IPS DF 19.7 (cell line): Measurements from ENCODE around the gene RPS4Y1.
"Not testable (repeated sequence)": the region's sequence is repeated elsewhere in the genome, so short reads cannot be mapped to it uniquely, and the experiment has no call there.

Experiments
- DNase-seq: peaks from one replicate; pipeline ENCODE4 v3.0.0-alpha.2; 2013; ENCODE audit warnings: low read depth, low spot score

RPS4Y1 gene

DNA sequence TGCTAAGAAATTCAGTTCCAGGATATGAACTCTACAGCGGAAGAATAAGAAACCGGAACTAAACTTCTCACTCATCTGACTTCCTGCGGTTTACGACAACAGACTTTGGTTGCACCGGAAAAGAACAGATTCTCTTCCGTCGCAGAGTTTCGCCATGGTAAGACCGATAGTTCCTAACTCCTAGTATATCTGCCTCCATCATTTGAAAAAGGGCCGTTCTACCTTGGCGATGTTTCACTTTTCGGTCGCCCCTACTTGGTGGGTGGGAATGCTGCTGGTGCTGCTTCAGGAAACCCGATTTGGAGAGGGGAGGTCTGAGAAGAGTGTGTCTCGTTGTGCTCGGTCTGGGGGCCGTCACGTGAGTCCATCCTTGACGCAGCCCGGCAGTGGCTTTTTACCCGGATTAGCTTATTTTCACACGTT lies at the start of gene RPS4Y1:
TSS of gene RPS4Y1 (plus strand) at position 132 of the 423 bp plus-strand sequence. CDS start at position 155, 23 bp downstream.
- DNase-seq: no peak

DNA sequence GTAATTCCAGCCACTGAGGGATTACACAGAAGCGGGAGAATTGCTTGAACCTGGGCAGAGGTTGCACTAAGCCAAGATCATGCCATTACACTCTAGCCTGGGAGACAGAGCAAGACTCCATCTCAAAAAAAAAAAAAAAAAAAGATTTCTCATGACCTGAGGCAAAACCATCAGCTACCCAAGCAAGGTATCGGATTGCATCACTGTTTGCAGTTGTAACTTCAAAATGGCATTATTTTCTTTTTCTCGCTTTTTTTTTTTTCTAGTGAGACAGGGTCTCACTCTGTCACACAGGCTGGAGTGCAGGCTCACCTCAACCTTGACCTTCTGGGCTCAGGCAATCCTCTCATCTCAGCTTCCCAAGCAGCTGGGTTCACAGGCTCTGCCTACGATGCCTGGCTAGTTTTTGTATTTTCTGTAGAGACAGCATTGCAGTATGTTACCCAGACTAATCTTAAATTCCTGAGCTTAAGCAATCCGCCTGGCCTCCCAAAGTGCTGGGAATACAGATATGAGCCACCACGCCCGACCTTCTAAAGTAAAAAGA lies 44.4 kb upstream of the RPS4Y1 start:
- no peak for DNase-seq

DNA sequence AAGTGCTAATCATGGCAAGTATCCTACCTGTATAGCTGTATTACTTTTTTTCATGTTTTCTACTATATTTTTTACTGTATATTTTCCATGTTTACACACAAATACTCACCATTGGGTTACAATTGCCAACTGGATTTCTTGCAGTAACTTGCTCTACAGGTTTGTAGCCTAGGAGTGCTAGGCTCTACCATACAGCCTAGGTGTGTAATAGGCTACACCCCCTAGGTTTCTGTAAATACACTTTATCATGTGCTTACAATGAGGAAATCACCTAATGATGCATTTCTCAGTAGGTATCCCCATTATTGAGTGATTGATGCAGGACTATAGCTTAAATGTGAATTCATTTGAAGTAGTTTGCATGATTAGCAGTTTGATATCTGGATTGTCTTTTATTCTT lies 43.4 kb upstream of the RPS4Y1 start:
- DNase-seq: no peak

DNA sequence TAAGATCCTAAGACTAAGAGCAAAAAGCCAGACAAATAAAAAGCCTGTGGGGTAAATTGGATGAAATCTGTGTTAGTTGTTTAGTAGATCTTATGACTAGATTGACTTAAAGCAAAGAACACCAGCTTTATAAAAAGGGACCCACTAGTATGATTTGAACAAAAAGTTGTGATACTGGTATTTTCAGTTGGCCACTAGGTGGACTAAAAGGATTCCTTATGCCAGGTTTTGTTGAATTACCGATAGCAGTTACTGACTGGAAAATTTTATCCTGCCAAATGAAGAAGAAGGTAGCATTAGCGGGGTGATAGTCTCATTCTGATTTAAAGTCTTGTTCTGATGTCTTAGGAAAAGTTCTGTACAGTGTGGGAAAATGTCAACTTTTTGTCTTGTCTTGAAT lies 41.2 kb upstream of the RPS4Y1 start:
- no peak for DNase-seq

DNA sequence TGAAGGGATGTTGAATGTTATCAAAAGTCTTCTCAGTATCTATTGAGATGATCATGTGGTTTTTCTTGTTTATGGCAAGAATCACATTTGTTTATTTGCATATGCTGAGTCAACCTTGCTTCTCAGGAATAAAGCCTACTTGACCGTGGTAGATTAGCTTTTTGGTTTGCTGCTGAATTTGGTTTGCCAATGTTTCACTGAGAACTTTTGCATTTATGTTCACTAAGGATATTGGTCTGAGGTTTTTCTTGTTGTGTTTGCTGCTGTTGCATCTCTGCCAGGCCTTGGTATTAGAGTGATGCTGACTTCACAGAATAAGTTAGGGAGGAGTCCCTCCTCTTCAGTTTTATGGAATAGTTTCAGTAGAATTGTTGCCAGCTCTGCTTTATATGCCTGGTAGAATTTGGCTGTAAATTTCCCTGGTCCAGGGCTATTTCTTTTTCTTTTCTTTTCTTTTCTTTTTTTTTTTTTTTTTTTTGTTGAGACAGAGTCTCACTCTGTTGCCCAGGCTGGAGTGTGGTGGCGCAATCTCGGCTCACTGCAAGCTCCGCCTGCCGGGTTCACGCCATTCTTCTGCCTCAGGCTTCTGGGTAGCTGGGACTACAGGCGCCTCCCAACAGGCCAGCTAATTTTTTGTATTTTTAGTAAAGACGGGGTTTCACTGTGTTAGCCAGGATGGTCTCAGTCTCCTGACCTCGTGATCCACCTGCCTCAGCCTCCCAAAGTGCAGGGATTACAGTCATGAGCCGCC lies 24.1 kb upstream of the RPS4Y1 start:
- DNase-seq: not testable (repeated sequence)

DNA sequence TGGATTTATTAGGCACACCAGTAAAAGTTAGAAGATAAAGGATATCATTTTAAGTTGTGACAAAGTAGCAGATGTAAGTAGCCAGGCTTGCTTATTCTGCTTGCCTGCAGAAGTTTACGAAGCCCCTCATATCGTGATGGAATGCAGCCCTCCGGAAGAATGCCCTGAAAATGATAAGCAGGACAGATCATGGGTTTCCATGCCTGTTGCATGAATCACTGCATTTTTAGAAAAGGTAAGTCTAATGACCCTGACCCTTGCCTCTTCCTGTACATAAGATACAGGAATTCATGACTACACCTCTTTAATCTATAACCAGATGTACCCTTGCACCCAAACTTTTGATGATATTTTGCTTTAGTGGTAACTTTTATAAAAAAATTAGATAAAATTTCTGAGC lies 16.9 kb upstream of the RPS4Y1 start:
- no peak for DNase-seq

DNA sequence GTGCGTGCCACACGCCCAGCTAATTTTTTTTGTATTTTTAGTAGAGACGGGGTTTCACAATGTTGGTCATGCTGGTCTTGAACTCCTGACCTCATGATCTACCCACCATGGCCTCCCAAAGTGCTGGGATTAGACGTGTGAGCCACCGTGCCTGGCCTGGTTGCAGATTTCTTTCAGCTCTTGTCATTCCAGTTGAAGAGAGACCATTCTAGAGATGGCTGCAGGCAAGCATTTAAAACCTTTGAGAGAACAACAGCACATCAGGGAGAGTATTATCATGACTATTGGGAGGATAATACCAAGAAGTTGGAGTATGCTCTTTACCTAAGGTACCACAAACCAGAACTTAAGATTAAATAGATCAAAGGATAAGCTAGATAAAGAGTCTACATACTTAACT lies 12.9 kb upstream of the RPS4Y1 start:
- no peak for DNase-seq

DNA sequence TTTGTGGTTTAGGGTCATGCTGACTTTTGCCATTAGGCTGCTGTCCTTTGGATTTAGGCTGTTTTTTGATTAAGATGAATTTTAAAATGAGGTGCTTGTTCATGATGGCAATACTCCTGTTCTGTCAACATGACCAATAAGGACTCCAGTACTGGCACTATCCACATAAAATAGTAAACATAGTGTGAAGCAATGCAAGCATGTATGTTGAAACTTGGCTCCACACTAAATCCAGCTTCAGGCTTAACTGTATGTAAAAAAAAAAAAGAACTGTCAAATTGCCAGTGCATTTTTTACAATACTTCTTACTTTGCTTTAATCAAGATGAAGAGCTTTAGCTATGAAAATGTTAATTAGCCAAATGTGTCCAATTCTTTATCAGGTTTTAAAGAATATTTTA lies 6.2 kb upstream of the RPS4Y1 start:
- DNase-seq: no peak

DNA sequence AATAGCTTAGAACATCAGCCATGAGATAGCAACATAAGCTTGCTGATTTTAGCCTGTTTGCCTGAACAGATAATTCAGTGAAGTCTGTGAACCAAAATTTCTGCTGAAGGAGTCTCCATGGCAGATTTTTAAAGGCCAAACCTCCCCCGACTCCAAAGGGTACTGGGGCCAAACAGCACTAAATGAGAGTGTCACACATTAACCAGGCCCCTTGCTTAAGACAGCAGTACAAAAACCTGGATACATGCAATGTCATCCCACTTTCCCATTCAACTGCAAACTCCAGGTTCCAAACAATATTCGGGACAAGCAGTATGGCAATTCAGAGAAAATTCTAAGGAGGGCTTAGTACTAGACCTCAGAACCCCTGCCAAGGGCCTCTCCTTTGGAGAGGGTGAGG lies 4.3 kb upstream of the RPS4Y1 start:
- DNase-seq: no peak

DNA sequence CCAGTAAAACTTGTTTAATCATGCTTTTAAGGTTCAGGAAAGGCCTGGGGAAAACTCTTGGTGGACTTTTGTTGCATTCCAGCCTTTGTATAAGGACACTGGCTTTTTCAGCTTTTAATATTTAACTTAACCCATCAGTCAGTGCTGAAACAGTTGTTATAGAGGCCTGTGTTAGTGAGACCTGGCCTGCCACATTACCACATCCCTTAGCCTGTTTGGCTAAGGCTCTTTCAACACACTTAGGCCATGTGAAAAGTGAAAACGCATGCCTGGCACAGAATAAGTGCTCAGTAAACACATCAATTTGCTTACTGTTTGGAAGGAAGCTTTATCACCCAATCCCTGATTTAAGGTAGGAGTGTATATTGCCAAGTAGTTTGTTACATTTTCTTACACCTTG lies 3.5 kb upstream of the RPS4Y1 start:
- no peak for DNase-seq

DNA sequence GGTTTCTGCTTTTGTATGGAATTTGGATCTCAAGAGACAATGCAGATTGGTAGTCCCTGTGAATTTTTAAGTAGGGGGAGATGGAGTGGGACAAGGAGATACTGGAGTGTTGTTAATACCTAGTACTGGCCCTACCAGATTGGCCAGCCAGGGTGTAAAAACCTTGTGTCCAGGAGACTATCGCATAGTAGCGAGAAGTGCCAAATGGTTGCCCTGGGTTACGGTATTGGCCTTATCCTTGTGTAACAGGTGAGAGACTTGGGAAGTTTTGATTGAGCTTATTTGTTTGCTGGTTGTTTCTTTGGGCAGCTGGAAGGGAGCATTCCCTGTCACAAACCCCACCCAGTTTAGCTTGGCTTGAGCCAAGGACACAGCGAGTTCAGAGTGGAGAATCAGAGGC lies 5.4 kb downstream of the RPS4Y1 start:
- no peak for DNase-seq

DNA sequence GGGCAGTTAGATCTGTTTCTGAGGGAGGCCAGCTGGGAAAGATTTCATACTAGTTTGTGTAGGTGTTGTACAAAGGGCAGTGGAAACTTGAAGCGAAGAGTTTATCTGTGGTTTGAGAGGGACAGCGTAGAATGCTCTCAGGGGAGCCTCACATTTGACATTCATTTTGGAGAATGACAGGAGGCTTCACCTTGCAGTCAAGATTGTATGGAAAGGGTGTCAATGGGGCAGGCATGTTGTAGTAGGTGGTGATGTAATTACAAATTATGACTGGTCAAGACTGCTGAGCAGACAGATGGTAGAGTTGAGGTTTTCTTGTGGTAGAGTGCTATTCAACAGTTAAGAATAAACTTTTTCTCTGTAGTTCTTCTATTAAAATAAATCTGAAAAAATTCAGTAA lies 7.0 kb downstream of the RPS4Y1 start:
- DNase-seq: no peak

DNA sequence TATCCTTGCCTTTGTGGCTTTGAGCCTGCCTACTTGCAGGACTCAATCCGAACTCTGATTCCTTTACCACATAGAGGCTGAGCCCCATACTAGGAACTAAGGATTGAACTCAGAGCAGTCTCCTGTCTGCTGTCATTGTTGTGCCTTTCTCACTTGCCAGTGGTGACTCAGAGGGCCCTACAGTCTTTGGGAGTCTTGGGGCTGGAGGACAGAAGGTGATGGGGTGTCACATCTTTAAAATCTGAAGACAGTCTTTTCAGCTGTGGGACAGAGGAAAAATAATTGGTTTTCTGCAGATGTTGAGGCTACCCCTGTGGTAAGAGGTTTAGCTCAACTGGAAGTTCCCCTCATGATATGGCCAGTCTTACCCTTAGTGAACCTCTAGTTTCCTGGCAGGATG lies 8.0 kb downstream of the RPS4Y1 start:
- no peak for DNase-seq

DNA sequence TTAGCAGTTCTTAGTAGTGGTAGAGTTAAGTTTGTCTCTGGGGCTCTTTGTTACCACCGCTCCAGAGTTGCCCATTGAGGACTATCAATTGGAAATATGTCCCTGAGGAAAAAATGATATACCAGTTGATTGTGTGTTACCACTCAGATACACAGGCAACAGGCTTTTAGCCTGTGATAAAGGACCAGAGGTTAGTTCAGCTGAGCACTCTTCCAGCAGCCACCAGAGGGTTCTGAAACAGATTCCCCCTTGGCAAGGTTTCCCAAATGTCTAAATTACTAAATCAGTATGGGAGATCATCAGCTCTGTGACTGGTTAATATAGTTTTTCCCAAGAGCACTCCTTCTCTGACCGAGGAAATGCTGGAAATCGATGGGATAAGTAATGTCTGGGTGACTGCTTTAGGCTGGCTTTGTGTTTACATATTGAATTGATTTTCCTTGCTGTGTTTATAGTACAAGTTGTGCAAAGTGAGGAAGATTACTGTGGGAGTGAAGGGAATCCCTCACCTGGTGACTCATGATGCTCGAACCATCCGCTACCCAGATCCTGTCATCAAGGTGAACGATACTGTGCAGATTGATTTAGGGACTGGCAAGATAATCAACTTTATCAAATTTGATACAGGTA lies 12.9 kb downstream of the RPS4Y1 start:
- no peak for DNase-seq

DNA sequence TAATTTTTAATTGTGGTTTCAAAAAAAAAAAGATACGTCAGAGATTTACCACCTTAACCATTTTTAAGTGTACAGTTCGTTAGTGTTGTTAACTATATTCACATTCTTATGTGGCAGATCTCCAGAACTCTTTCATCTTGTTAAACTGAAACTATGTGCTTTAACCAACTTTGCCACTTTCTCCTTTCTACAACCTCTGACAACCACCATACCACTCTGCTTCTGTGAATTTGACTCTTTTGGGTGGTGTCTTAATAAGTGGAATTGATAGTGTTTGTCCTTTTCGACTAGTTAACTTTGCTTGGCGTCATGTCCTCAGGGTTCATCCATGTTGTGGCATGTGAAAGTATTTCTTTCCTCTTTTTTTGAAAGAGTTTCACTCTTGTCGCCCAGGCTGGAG lies 15.7 kb downstream of the RPS4Y1 start:
- no peak for DNase-seq

DNA sequence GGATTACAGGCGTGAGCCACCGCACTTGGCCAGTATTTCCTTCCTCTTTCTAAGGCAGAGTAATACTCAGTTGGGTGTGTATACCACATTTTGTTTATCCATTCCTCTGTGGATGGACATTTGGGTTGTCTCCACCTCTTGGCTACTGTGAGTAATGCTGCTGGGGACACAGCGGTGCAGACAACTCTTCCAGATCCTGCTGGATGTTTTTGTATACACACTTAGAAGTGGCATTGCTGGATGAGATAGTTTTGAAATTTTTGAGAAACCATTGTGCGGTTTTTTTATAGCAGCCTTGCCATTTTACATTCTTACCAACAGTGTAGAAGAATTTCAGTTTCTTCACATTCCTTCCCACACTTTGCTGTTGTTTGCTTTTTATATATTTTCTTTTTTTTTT lies 16.3 kb downstream of the RPS4Y1 start:
- DNase-seq: no peak

DNA sequence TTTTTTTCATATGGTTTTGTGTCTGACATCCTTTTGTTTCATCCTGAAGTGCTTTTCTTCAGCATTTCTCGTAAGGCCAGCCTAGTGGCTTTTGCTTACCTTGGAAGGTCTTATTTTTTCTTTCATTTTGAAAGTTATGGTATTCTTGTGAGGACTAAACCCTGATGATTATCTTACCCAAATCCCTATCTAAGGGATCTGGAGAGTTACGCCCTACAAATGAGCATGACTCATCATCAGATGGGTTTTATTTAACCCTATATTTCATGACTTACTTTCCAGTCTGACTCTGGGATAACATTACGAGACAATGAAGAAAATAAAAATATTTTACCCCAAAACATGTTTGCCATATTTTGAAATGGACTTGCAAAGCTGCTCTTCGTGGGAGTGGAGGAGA lies 18.4 kb downstream of the RPS4Y1 start:
- no peak for DNase-seq

DNA sequence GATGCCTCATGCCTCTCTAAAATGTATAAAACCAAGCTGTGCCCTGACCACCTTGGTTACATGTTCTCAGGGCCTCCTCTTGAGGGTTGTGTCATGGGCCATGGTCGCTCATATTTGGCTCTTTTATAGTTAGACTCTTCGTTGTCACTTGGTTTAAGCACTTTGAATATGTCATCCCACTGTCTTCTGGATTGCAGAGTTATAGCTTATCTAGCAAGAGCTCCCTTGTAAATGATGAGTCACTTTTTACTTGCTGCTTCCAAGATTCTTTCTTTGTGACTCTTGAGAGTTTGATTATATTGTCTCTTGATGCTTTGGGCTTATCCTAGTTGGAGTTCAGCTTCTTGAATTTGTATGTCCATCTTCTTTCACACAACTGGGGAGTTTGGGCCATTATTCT lies 19.1 kb downstream of the RPS4Y1 start:
- no peak for DNase-seq

DNA sequence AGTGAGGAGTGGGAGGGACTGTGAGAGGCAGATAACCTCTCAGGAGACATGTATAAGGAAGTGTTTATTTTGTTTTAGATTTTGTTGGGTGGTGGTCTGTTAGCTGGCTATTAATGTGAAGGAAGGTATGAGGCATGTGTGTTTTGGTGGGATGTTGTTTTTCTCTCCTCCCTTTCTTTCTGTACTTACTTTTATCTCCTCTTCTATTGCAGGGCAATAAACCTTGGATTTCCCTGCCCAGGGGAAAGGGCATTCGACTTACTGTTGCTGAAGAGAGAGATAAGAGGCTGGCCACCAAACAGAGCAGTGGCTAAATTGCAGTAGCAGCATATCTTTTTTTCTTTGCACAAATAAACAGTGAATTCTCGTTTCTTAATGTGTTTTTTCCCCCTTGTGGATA lies 25.2 kb downstream of the RPS4Y1 start:
- DNase-seq: no peak

DNA sequence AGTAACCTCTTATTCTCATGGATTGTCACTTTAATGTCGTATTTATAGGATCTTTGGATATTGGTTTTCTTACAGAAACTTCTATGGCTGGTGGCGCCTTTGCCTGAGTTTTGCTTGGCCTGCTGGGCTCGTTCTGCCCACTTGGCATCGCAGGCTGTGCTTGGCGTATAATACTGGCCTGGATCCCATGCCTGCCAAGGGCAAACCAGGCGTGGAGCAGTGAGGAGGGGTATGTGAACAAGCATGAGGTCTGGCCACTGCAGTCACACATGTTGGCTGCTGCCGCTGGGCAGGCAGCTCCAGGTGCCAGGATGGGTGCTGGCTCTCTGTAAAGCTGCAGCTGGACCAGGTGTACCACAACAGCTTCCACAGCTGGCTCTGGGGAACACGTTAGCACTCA lies 26.1 kb downstream of the RPS4Y1 start:
- DNase-seq: no peak

DNA sequence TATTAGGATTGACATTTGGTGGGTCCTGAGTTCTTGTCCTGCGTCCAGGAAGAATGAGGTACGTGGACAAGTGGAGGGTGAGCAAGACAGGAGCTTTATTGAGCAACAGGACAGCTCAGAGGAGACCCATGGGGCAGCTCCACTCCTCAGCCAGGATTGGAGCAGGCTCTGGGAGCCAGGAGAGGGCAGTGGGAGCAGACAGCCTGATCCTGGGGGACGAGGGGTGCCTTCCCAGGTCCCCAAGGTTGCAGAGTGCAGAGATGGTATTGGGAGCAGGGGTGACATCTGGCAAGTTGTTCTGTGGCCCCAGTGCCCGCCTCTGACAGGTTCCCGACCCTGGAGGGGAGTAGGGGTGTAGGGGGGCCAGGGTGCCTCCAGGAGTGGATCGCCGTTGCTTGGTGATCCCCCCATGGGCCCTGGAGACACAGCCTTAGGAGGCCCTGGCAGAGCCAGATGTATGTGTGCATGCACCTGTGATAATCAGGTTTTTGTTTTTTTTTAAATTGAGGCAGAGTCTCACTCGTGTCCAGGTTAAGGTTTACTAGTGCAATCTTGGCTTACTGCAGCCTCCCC lies 26.7 kb downstream of the RPS4Y1 start:
- DNase-seq: no peak

DNA sequence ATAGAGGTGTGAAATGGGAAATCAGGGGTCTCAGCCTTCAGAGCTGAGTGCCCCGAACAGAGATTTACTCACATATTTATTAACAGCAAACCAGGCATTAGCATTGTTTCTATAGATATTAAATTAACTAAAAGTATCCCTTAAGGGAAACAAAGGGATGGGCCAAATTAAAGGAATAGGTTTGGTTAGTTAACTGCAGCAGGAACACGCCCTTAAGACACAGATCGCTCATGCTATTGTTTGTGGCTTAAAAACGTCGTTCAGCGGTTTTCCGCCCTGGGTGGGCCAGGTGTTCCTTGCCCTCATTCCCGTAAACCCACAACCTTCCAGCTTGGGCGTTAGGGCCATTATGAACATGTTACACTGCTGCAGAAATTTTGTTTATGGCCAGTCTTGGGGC lies 30.8 kb downstream of the RPS4Y1 start:
- DNase-seq: not testable (repeated sequence)

DNA sequence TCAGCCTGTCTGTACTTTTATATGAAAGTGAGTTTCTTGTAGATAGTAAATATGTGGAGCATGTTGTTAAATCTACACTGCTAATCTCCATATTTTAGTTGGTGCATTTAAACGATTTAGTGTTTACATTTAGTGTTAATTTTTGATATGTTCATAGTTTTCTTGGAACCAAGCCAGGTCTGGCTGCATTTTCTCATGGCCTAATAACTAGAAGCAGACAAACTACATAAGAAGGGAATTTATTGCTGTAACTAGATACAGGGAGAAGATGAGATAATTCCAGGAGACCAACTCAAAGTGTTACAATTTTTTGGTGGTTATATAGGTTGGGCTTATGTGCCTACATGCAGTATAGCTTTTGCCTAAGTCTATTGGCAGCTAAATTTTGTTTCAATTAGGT lies 32.8 kb downstream of the RPS4Y1 start:
- no peak for DNase-seq
